Measurements from ENCODE around the gene CCBE1.
A peak's percentile ranks its signal among the peaks of the same experiment; 100 is the strongest.

CCBE1 gene

DNA sequence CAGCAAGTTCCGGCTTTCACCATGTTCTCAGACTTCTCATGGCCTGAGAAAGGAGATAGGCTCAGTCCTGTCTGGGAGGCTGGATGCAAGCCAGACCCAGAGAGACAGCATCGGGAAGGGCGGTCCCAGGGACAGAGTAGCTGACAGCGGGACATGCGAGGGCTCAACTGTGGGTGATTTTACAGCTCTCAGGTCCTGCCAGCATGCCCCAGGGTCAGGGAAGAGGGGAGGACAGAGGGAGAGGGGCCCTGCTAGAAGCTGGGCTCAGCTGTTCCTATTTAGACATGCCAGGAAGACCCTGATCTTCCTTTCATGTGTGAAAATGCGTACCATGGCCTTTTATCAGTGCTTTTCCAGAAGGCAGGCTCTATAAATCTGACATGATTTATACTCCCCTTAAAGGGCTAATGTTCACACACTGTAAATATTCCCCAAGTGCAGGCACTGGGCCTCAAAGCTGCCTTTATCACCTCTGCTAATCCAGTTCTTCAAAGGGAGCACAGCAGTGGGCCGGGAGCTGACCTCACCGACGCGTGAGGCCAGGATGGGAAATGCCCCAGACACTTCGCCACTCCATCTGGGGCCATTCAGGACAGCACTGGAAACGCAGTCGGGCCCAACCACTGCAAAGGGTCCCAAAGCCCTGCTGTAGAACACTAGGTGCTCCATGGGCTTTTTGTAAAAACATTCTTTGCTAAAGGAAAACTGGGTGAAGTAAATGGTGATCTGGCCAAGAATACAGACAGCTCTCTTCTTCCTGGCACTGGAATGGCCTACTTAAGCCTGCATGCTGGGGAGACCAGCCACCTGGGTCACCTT, 242.1 kb downstream of the CCBE1 start:
- no peak for DNase-seq (ENCODE audit: low read depth in 3 of 3)

DNA sequence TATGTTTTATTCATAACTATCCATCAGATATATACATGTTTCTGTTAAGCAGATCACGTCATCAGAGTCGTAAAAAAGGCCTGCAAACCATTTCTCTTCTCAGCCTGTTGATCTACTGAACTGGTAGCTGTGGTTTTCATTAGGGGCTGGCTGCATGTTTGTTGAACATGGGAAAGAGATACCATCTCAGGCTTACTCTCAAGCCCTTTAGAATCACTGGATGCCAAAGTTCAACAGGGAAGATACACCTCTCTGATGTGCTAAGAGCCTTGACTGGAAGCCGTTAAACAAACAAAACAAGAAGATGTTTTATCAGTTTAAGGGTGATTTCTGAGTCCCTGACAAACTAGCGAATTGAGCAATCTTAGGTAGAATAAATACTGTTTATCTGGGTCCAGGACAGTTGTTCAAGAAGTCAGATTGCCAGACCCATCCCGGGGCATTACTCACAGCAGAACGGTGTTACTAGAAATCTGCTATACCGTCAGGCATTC, 243.7 kb downstream of the CCBE1 start:
- no peak for DNase-seq (ENCODE audit: low read depth in 3 of 3)

DNA sequence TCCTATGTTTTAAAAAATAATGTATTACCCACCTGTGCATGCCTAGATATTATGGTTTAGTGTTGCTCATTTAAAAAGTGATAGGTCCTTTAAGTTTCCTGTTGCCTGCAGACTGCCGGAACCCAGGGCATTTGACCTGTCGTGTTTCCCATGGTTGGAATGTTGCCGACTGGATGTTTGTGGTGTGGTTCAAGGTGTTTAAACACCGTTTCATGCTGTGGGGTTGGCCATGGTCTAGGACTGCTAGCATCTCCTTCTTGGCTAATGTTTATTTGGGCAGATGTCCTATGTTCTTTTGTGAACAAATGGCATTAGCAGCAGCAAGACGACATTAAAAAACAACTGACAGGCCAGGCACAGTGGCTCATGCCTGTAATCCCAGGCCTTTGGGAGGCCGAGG, 245.3 kb downstream of the CCBE1 start:
- no peak for DNase-seq (ENCODE audit: low read depth in 3 of 3)

DNA sequence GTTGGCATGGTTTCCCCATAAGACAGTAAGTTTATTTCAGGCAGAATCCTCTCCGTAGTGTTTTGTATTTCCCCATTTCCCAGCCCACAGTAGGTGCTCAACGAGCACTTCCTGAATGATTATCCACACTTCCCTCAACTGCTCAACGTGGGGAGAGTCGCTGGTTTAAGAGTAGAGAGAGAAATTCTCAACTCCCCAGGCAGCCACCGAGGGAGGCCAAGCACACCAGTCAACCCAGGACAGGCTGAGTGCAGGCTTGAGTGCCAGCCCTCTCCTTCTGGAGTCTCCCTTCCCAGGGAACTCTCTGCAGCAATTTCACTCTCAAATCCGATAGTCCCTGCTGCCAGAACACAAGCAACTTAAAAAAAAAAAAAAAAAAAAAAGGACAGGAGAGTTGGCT, 246.2 kb downstream of the CCBE1 start:
- DNase-seq (ENCODE audit: low read depth in 3 of 3): no peak

DNA sequence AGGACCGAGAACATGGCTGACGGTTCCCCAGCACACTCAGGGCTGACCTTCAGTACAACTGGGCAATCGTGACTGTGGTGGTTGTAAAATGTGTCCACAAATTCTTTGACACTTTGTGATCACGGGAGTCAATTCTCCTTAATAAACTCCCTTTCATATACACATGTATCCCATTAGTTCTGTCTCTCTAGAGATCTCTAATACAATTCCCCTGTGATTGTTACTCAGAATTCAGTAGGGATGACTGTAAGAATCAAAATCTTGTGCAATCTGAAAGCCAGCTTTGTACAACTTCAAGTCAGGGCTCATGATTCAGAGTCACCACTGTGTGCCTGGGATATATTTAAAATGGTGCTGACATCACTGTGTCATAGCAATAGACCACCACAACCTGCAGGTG, 248.7 kb downstream of the CCBE1 start:
- no peak for DNase-seq (ENCODE audit: low read depth in 3 of 3)

DNA sequence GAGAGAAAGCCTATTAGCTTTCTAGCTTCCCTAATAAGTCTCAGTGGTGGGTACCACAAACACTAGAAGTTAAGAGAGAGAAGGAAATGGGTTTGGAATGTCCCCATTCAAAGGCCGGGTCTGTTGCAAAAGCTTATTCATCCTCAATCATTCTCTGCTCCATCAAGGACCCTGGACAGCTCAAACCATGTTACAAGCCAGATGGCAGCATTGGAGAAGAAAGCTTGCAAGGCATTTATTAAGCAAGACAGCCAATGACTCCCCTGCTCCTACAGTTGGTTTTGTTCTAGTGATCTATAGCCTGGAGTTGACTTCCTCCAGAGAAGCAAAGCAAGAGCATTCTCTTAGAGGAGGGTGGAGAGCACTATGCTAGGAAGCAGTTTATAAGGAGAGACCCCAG, 251.2 kb downstream of the CCBE1 start:
- no peak for DNase-seq (ENCODE audit: low read depth in 3 of 3)

DNA sequence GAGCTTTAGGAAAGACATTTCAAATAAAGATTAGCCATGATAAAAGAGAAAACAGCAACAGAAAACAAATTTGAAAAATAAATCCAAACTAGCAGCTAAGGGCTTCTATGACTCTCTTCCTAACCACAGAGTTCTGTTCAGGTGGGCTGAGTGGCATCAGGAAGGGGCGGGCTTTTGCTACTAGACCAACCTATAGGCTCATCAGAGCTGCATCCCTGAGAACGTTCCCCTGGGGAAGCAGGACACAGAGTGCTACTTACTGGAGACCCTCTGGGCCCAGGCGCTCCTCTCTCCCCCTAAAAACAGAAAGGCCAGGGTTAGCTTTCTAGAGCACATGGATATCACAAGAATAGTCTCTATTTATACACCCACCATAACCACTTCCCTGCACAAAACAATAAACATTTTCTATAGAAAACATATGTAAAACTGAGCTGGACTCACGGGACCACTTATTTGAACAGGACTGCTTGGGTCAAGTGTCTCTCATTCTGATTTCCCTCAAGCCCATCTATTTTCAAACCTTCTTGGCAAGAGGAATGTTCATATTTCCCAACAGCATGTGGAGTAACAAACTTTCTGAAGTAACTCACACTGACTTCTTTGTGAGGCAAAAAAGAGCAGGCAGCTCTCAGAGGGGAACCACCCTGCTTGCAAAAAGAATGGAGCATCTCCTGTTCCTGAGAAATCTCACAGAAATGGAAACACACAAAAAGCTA, 259.2 kb downstream of the CCBE1 start:
- no peak for DNase-seq (ENCODE audit: low read depth in 3 of 3)

DNA sequence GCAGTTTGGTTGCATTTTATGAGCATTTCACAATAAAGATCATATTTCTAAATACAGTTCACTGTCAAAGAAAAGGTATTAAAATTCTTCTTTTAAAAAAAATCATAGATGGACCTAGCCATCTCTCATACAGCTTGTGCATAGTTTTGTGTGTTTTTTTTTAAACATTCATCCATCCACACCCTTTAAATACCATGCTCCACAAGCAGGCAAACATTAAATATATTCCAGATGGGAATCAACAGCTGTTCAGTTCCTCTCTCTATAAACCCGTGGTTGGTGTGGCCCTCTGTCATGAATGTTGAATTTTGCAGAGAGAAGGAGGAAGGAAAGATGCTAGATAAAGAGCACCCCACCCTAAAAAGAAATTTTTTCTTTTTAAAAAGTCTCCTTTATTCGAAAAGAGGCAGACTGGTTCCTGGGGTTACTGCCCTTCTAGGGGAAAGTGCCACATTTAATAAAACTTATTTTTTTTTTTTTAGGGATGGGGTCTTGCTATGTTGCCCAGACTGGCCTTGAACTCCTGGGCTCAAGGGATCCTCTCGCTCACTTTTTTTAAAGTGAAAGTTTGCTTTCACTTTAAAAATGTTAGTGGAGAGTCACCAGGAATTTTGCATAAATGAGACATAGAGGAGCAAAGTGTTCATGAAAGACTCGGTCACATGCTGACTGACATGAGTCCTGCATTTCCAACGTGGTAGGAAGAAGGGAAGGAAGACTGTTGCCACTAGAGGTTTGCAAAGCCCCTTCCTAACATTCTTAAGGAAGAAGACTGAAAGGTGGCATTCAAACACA, 264.2 kb downstream of the CCBE1 start:
- DNase-seq (ENCODE audit: low read depth in 3 of 3): no peak

DNA sequence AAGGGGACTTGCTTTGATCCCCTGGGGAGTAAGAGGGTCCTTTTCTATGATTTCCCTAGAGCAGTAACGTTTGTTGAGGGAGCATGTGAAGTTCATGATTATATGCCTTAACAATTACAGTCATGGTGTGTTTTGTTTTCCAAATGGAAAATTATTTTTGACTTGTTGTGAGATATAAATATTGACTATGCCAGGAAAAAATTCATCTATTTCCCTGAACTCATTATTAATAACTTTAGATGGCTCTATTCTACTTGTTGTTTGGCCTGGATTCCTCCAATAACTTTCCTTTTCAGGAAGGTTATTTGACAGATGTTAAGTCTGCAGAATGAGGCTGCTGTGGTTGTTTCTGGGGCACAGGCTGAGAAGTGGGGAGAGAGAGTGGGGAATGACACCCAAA, 266.1 kb downstream of the CCBE1 start:
- DNase-seq (ENCODE audit: low read depth in 3 of 3): no peak

DNA sequence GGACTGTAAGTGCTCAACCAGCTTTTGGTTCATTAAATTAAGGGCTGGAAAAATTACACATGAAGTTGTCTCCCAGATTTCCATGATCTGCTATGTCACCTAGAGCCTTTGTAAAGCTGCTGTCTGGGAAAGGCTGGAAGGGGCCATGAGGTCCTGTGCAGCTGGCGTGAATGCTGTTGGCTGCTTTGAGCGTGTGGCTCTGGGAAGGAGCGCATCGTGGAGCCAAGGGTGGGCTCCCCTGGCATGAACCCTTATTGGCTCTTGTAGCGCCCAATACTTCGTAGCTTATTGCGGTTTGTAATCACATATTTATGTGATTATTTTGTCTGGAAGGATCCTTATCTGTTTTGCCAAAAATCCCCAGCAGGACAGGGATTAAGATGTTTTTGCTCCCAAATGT, 267.6 kb downstream of the CCBE1 start:
- DNase-seq (ENCODE audit: low read depth in 3 of 3): no peak

DNA sequence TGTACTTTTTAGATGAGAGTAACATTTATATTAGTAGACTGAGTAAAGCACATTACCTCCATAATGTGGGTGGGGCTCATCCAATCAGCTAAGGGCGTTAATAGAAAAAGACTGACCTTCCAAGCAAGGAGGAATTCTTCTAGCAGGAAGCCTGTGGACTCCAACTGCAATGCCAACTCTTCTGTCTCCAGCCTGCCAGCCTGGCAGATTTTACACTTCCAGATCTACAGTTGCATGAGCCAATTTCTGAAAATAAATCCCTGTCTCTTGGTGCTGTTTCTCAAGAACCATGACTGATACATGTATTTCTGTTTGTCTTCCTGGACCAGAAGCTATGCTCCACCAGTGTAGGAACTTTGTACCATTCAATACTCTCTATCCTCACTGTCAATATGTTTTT, 269.2 kb downstream of the CCBE1 start:
- no peak for DNase-seq (ENCODE audit: low read depth in 3 of 3)

DNA sequence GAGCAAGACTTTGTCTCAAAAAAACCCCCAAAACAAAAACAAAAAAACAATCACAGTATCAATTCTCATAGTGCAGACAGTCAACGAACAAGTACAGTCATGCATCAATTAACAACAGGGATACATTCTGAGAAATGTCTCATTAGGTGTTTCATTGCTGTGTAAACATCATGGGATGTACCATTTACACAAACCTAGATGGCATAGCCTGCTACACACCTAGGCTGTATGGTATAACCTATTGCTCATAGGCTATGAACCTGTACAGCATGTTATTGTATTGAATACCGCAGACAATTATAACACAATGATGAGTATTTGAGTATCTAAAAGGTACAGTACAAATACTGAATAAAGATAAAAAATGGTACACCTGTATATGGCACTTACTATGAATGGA, 270.4 kb downstream of the CCBE1 start:
- DNase-seq (ENCODE audit: low read depth in 3 of 3): no peak

DNA sequence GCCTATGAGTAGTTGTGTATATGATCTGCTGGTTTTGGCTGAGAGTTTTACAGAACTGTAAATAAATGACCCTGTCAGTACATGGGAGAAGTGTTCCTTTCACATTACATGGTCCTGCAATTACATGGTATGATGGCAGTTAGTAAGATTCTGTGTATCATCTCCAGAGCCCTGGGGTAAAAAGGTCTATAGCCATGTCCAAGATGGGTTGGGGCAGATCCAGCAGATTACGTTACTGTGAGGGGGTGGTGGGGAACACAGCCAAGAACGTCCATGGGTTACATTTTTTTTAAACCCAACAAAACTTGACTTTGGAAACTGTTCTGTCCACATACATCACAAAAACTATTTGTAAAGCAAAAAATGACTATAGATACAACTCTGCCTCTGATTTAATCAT, 274.0 kb downstream of the CCBE1 start:
- DNase-seq (ENCODE audit: low read depth in 3 of 3): no peak

DNA sequence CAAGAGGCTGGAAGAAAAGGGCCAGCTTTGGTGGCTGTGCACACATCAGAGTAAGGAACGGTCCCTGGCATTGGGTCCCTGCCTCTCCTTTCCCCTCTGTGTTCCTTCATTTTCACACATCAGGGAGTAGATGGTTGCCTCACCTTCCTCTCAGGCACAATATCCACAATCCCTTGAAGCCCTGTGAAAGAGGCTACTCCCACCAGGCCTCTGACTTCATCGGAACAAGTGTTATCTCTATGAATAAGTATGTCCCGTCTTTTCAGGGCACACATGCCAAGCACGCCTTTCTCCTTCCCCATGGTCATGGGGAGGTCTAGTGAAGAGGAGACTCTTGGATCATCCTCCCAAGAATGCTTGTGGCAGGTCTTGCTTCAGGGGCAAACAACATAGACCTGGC, 277.0 kb downstream of the CCBE1 start:
- DNase-seq (ENCODE audit: low read depth in 3 of 3): no peak

DNA sequence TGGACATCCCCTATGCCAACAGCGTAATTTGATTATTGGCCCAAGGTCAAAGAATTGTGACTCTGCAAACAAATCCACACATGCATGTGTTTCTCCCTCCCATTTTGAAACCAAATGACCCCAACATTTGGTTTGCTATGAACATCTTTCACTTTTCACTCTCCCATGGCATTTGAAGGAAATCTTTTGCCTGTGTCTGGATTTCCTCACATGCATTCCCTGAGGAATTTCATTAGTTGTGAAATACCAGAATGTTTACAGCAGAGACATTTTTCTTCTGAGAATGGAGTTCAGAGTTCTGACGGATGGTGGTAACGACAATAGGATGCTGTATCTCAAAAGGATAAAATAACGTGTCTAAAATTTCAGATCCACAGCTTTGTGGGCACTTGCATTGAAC, 277.8 kb downstream of the CCBE1 start:
- DNase-seq (ENCODE audit: low read depth in 3 of 3): no peak

DNA sequence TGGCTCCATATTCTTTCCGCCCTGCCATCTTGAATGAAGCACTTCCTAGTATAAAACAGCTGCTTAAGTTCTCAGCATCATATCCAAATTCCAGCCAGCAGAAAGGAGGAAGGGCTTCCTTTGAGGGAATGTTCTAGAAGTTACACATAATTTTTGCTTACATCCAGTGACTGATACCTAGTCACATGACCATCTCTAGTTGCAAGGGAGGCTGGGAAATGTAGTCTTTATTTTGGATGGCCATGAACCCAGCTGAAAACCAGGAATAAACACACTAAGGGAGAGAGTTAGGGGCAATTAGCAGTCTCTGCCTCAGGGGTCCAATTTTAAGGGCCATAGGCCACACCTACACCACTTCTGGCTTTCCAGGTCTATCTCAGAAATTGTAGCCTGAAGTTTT, 280.4 kb downstream of the CCBE1 start:
- no peak for DNase-seq (ENCODE audit: low read depth in 3 of 3)

DNA sequence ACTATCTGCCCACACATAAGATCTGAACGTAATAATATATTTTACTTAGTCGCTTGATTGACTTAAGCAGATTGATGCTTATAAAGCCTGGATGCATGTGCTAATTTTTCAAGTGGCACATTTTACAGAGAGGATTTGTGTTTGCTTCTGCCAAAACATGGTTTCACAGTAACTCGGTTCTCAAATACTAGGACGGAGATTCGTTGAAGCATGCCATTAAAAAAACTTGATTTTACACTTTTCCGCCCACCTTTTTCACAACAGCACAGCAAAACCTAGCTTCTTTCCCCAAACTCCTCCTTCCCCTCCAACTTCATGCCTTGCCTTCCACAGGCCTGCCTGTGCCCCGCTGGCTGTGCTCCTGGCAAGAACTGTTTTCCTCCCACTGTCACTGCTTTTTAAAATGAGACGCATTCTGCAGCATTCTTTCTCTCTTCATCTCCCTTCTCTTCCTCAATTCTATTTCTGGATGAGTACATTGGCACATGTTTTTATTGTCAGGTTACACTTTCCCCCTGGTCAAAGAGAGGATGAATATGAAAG, 283.0 kb downstream of the CCBE1 start:
- no peak for DNase-seq (ENCODE audit: low read depth in 3 of 3)

DNA sequence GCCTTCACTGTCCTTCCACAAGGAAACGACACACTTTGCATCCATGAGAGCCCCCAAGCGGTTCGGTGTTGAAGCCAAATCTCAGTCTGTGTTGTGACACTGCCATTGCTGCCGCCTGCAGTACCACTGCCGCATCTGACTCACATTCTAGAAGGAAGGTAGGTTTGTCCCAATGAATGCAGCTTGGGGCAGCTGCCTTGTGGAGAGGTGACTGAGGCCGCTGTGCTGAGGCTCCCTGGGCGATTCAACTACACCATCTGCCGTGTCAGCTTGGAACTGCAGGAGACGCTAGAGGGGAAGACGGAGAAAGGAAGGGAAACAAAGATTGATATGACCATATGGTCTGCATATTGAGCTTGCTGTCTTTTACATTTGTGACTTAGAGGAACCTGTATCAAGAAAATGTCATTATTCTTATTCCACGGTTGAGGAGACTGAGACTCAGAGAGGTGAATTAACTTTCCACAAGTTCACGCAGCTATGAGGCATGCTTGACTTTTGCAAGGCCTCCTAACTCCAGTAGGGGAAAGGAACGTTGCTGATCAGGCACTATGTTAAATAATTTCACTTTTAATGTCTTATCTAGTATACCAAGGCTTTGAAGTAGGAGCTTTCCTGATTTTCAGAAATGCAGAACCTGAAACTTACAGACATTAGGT, 294.7 kb downstream of the CCBE1 start:
- peak; percentile 38 to 58 (median 42) for DNase-seq (ENCODE audit: low read depth in 3 of 3)

DNA sequence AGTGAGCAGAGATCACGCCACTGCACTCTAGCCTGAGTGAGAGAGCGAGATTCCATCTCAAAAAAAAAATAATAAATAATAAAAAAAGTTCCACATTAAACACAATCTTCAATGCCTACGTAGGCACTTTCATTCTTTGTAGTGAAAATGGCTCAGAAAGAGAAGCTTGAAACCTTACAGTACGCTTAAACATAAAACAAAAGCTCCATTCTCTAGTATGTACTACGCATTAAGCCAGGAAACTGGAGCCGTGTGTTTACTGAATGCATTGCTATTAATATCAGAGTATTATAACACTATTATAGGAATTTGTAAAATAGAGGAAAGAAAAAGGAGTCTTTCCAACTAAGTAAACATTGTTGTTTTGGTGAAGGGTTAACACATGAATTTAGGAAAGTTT, 296.8 kb downstream of the CCBE1 start:
- no peak for DNase-seq (ENCODE audit: low read depth in 3 of 3)

DNA sequence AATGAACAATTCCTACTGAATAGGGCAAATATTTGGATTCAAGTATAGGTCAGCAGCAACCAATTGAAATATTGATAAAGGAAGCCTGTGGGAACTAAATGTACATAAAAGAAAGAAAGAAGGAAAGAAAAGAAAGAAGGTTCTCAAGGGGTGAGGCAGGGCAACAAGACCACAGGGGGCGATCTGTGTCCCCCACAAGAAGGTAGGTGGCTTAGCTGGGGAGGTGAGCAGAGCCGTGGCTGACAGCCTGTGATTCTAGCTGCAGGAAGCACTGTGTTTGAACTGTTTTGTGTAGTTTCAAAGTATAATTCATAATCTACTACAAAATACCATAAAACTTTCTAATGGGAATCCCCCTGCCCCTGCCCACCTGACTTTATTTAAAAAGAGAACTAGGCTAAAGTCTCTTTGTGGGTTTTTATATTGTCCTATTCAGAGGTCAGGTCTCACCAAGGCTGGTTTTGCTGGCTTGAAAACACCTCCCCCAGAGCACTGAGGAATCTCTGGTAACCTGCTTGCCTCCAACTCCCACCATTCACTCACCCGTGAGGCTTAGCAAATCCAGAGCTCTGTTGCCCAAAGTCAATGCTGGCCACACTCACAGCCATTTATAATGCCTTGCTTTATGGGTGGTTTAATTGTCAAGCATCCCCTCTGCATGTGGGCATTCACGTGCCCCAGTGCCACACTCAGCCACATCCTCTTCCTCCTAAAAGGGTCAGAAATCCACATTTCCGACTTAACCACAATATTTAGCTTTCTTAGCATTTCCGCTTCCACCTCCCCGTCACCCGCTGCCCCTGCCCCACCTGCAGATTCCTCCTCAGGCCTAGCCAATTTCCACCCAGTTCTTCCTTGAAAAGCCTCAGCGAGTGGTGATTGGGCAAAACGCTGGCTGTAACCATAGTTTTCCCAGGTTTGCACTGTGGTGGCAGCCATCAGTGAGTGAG, 301.7 kb downstream of the CCBE1 start:
- no peak for DNase-seq (ENCODE audit: low read depth in 3 of 3)

DNA sequence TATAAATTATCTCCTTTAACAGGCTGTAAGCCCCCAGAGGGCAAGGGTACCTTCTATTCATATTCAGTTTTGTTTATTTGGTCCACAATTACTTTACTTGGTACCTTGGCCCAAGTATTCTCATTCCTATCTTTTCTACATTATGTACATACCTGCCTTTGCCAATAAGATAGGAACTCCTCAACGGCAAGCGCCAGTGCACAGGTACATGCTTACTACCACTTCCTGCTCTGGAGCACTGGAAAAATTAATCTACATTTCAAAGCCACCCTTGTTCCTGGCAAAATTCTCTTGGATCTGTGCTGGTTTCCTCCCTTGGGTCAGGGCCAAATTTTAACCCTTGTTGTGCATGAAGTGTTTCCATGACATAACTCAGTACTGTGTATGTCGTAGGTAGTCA, 303.8 kb downstream of the CCBE1 start:
- no peak for DNase-seq (ENCODE audit: low read depth in 3 of 3)

All from stimulated activated CD4-positive, alpha-beta T cell treated with anti-CD3 and anti-CD28 coated beads, TNF-alpha, amount 100 ng/mL, for 4 hours (primary cell).